Endodermal cell (in vitro differentiated cells): ENCODE results near the gene CD81. TPM values are rescaled to one million over a fixed set of nuclear protein-coding genes. Genes with fewer than 3 reads are reported as not detected.

Experiments used
- DNase-seq: peaks from one replicate; pipeline ENCODE4 v3.0.0-alpha.2; 2017
- H3K27ac ChIP-seq: 2 replicates; pipeline ENCODE4 v1.5.1; 2013; ENCODE audit warnings: mild to moderate bottlenecking, low read depth, low read length, moderate library complexity
- H3K27me3 ChIP-seq: 2 replicates; pipeline ENCODE4 v1.6.1; 2013; ENCODE audit warnings: mild to moderate bottlenecking, low read length, moderate library complexity; ENCODE audit not compliant: insufficient read depth, control insufficient read depth, poor library complexity, severe bottlenecking
- H3K36me3 ChIP-seq: 2 replicates; pipeline ENCODE4 v1.7.0; 2013; ENCODE audit warnings: mild to moderate bottlenecking, low read length, moderate library complexity; ENCODE audit not compliant: control insufficient read depth, insufficient read depth
- H3K4me1 ChIP-seq: one replicate; pipeline ENCODE4 v1.7.0; 2013; ENCODE audit warnings: low read length; ENCODE audit not compliant: control insufficient read depth, insufficient read depth
- H3K4me3 ChIP-seq: 2 replicates; pipeline ENCODE4 v1.5.1; 2013; ENCODE audit warnings: mild to moderate bottlenecking, low read length, moderate library complexity
- H3K9ac ChIP-seq: 2 replicates; pipeline ENCODE4 v1.6.1; 2013; ENCODE audit warnings: mild to moderate bottlenecking, low read length, moderate library complexity; ENCODE audit not compliant: poor library complexity, severe bottlenecking; ENCODE audit errors: extremely low read depth
- H3K9me3 ChIP-seq: 2 replicates; pipeline ENCODE4 v1.6.1; 2013; ENCODE audit warnings: mild to moderate bottlenecking, low read length, moderate library complexity; ENCODE audit not compliant: control insufficient read depth
- H3K27ac Mint-ChIP-seq: 2 replicates; pipeline ENCODE4 v1.8.0; 2020; ENCODE audit warnings: mixed read lengths
- H3K27me3 Mint-ChIP-seq: 2 replicates; pipeline ENCODE4 v1.8.0; 2021; ENCODE audit warnings: mild to moderate bottlenecking, mixed read lengths; ENCODE audit not compliant: insufficient read depth
- H3K36me3 Mint-ChIP-seq: 2 replicates; pipeline ENCODE4 v1.8.0; 2020; ENCODE audit warnings: low read depth, mixed read lengths
- H3K4me1 Mint-ChIP-seq: 2 replicates; pipeline ENCODE4 v1.8.0; 2020; ENCODE audit warnings: mixed read lengths
- H3K4me3 Mint-ChIP-seq: 2 replicates; pipeline ENCODE4 v1.8.0; 2020; ENCODE audit warnings: mild to moderate bottlenecking, moderate library complexity, mixed read lengths
- H3K9me3 Mint-ChIP-seq: 2 replicates; pipeline ENCODE4 v1.8.0; 2020; ENCODE audit warnings: mild to moderate bottlenecking, mixed read lengths
- WGBS, 2 experiments: methylation state at CpG; one replicate each; pipeline versions ENCODE4 v1.1.5 to v1.1.7; 2013; ENCODE audit warnings: missing lambda C conversion rate in 2 of 2, mixed read lengths in 1 of 2; ENCODE audit not compliant: insufficient coverage in 1 of 2, insufficient read length in 1 of 2; 5-methylcytosine and 5-hydroxymethylcytosine counted together
- total RNA-seq, 2 donors: library from RNA; stranded (reverse); fragmentation: NEBNext Ultra II Directional in 1 of 2; extraction: Animal tissue kit (Norgen Biotek cat#: 25700) in 1 of 2; gene quantifications; 2 replicates in 1 of 2; 3 replicates in 1 of 2; pipeline ENCODE4 v1.2.1, GENCODE V29; 2021
- TF ChIP-seq, protein P1 (sequence below): fragments of 200-600 bp; sonication (generic); conservative IDR thresholded peaks from 2 replicates; pipeline ENCODE4 v1.5.0; 2021; ENCODE audit warnings: antibody characterized with exemption, mild to moderate bottlenecking

CD81 gene
- total RNA-seq, 2 donors from 2014 or later, result 275 to 331 TPM

DNA sequence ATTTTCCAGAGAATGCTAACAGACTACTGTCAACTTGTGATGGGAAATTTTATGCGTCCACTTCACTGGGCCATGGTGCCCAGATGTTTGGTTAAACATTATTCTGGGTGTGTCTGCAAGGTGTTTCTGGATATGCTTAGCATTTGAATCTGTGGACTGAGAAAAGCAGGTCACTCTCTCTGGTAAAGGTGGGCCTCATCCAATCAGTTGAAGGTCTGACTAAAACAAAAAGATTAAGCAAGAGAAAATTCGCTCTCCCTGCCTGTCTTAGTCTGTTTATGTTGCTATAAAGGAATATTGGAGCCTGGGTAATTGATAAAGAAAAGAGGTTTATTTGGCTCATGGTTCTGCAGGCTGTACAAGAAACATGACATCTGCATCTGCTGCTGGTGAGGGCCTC lies 32.1 kb upstream of the CD81 start:
- Histone ChIP-seq H3K27me3 (no peaks in the 10 kb centered on the region), H3K9me3 (peaks cover 17% of the 10 kb centered on the region), H3K9ac (no peak overlapping the region), H3K4me3 (no peak overlapping the region), H3K36me3 (no peaks in the 10 kb centered on the region), H3K27ac (no peak overlapping the region), H3K4me1 (no peaks in the 10 kb centered on the region)
- Mint-ChIP-seq H3K27ac (no peak overlapping the region), H3K36me3 (peaks cover 4% of the 10 kb centered on the region), H3K4me1 (peaks cover 5% of the 10 kb centered on the region), H3K4me3 (no peak overlapping the region), H3K9me3 (peaks cover 42% of the 10 kb centered on the region), H3K27me3 (peaks cover 6% of the 10 kb centered on the region)
- no peak for DNase-seq
- TF ChIP-seq, protein P1, sequence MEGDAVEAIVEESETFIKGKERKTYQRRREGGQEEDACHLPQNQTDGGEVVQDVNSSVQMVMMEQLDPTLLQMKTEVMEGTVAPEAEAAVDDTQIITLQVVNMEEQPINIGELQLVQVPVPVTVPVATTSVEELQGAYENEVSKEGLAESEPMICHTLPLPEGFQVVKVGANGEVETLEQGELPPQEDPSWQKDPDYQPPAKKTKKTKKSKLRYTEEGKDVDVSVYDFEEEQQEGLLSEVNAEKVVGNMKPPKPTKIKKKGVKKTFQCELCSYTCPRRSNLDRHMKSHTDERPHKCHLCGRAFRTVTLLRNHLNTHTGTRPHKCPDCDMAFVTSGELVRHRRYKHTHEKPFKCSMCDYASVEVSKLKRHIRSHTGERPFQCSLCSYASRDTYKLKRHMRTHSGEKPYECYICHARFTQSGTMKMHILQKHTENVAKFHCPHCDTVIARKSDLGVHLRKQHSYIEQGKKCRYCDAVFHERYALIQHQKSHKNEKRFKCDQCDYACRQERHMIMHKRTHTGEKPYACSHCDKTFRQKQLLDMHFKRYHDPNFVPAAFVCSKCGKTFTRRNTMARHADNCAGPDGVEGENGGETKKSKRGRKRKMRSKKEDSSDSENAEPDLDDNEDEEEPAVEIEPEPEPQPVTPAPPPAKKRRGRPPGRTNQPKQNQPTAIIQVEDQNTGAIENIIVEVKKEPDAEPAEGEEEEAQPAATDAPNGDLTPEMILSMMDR, result no peak
- WGBS, 2 experiments, result 50 to 84% methylated on average over 1 to 2 of the region's 2 CpGs

DNA sequence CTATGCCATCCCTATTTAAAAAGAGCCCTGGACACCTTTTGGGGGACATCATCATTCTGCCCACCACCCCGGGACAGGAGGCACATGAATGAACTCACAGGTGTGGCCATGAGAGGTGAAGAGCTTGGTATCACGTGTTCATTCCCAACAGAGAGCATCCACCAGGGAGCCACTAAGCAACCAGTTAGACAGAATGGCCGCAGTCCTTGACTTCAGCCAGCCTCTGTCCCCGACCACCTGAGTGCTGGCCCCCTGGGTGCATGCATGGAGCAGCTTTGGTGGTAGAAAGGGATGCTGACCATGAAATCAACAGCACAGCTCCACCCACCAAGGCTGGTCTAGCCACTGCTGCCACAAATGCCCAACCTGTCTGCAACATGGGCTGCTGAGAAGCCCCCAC lies 31.1 kb upstream of the CD81 start:
- no peak overlapping the region for H3K9ac ChIP-seq
- H3K27me3 ChIP-seq, result no peaks in the 10 kb centered on the region
- H3K4me3 ChIP-seq, result no peak overlapping the region
- H3K4me1 Mint-ChIP-seq, result no peaks in the 10 kb centered on the region
- no peak overlapping the region for H3K27ac Mint-ChIP-seq
- no peak overlapping the region for H3K4me3 Mint-ChIP-seq
- TF ChIP-seq, protein P1, result no peak
- H3K9me3 Mint-ChIP-seq, result peaks cover 49% of the 10 kb centered on the region
- no peak for DNase-seq
- WGBS, 2 experiments, result 81 to 100% methylated on average over 2 to 4 of the region's 4 CpGs
- no peak overlapping the region for H3K27ac ChIP-seq
- peaks cover 19% of the 10 kb centered on the region for H3K9me3 ChIP-seq
- no peaks in the 10 kb centered on the region for H3K36me3 ChIP-seq
- H3K27me3 Mint-ChIP-seq, result peaks cover 9% of the 10 kb centered on the region
- no peaks in the 10 kb centered on the region for H3K4me1 ChIP-seq
- peaks cover 4% of the 10 kb centered on the region for H3K36me3 Mint-ChIP-seq

GRCh38 chr11:2346586-2347307 lies 30.4 kb upstream of the CD81 start:
- H3K9me3 Mint-ChIP-seq, result peaks cover 49% of the 10 kb centered on the region
- DNase-seq, result no peak
- no peaks in the 10 kb centered on the region for H3K27me3 ChIP-seq
- H3K27ac ChIP-seq, result no peak overlapping the region
- no peaks in the 10 kb centered on the region for H3K4me1 ChIP-seq
- no peak overlapping the region for H3K4me3 Mint-ChIP-seq
- H3K4me3 ChIP-seq, result no peak overlapping the region
- no peaks in the 10 kb centered on the region for H3K4me1 Mint-ChIP-seq
- WGBS, 2 experiments, result 79 to 82% methylated on average over 6 to 10 of the region's 10 CpGs
- H3K36me3 ChIP-seq, result no peaks in the 10 kb centered on the region
- peaks cover 9% of the 10 kb centered on the region for H3K27me3 Mint-ChIP-seq
- H3K27ac Mint-ChIP-seq, result no peak overlapping the region
- no peak overlapping the region for H3K9ac ChIP-seq
- peaks cover 19% of the 10 kb centered on the region for H3K9me3 ChIP-seq
- TF ChIP-seq, protein P1, result no peak
- peaks cover 4% of the 10 kb centered on the region for H3K36me3 Mint-ChIP-seq
